ENCODE results near the gene STT3A. TPM values are rescaled to one million over a fixed set of nuclear protein-coding genes. Genes with fewer than 3 reads are reported as not detected.

STT3A gene
- total RNA-seq, 1 experiment from 2014 or later: 229 TPM

- Histone ChIP-seq H3K4me3 (ENCODE audit: low read depth in 2 of 2, low read length in 2 of 2) (peak overlapping the region; percentile 87 to 98), H3K36me3 (ENCODE audit: control insufficient read depth, insufficient read depth, low read length) (peaks cover 15% of the 10 kb centered on the region), H3K4me1 (ENCODE audit: control insufficient read depth, insufficient read depth, low read length) (peaks cover 12% of the 10 kb centered on the region), H3K9me3 (ENCODE audit: control insufficient read depth, insufficient read depth, low read depth, low read length) (no peaks in the 10 kb centered on the region), H3K27me3 (ENCODE audit: control insufficient read depth, insufficient read depth, low read length) (no peaks in the 10 kb centered on the region), H3K27ac (ENCODE audit: low read length) (peak overlapping the region; percentile 96)
- ATAC-seq: no peak
- in situ Hi-C loops (cut with HindIII; ENCODE audit: low pct_unique_long_range_greater_than_20kb, low sequenced_read_pairs) (no loop called here), intact Hi-C loops (cut with micrococcal nuclease; ENCODE audit: unreplicated experiment) (no loop called here)
- POLR2A ChIA-PET: interaction anchor here (1.1 kb wide), 1 partner anchor 22 kb away, joined by 4 read pairs; the partner anchor contains the start of gene STT3A
- no peak for DNase-seq (ENCODE audit: low read depth, low spot score)
- CTCF ChIA-PET: interaction anchor here (0.6 kb wide), 2 partner anchors 53 to 129 kb away, joined by 3 to 10 read pairs; no protein-coding TSS in a partner anchor
- TF ChIP-seq, protein P1, sequence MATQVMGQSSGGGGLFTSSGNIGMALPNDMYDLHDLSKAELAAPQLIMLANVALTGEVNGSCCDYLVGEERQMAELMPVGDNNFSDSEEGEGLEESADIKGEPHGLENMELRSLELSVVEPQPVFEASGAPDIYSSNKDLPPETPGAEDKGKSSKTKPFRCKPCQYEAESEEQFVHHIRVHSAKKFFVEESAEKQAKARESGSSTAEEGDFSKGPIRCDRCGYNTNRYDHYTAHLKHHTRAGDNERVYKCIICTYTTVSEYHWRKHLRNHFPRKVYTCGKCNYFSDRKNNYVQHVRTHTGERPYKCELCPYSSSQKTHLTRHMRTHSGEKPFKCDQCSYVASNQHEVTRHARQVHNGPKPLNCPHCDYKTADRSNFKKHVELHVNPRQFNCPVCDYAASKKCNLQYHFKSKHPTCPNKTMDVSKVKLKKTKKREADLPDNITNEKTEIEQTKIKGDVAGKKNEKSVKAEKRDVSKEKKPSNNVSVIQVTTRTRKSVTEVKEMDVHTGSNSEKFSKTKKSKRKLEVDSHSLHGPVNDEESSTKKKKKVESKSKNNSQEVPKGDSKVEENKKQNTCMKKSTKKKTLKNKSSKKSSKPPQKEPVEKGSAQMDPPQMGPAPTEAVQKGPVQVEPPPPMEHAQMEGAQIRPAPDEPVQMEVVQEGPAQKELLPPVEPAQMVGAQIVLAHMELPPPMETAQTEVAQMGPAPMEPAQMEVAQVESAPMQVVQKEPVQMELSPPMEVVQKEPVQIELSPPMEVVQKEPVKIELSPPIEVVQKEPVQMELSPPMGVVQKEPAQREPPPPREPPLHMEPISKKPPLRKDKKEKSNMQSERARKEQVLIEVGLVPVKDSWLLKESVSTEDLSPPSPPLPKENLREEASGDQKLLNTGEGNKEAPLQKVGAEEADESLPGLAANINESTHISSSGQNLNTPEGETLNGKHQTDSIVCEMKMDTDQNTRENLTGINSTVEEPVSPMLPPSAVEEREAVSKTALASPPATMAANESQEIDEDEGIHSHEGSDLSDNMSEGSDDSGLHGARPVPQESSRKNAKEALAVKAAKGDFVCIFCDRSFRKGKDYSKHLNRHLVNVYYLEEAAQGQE (IDR thresholded peaks at IDR 0.05; ENCODE audit: insufficient read depth in 1 of 2, low read depth in 2 of 2, low read length in 1 of 2): no peak
- TF ChIP-seq CTCF (IDR thresholded peaks at IDR 0.05): no peak
- TF ChIP-seq POLR2AphosphoS5 (IDR thresholded peaks at IDR 0.05; ENCODE audit: low read depth, low read length): no peak
- TF ChIP-seq SIN3A (IDR thresholded peaks at IDR 0.05; ENCODE audit: borderline replicate concordance, insufficient read depth, low read depth, low read length): no peak
- TF ChIP-seq TCF7L2 (IDR thresholded peaks at IDR 0.05; ENCODE audit: low read depth, low read length): no peak
- BruUV-seq (replicated peaks): no TSS peak
These were observed 22.6 kb upstream of the STT3A start for GRCh38 chr11:125569915-125570621.

DNA sequence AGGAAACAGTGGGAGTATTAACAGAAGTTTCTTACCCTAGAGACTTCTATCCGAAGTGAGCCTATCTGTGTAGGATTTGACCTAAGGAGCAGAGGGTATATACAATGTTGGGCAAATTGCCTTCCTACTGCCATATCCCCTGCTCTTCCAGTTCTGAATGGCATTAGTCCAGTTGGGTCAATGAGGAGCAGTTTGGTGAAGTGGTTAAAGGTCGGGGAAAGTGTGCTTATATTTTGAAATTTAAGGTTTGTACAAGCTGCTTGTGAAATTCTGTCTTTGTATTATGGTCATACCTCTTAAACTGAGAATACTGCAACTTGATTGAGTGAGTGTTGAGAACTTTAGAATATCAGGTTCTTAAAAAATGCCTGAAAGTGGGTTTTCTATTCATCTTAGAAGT lies 21.7 kb upstream of the STT3A start:
- peaks cover 12% of the 10 kb centered on the region for H3K4me1 ChIP-seq (ENCODE audit: control insufficient read depth, insufficient read depth, low read length)
- ChIA-PET POLR2A (no interaction called here), CTCF (interaction anchor here (0.6 kb wide), 1 partner anchor 20 kb away, joined by 3 read pairs; no protein-coding TSS in a partner anchor)
- ATAC-seq (no peak), DNase-seq (ENCODE audit: low read depth, low spot score) (no peak)
- no peaks in the 10 kb centered on the region for H3K9me3 ChIP-seq (ENCODE audit: control insufficient read depth, insufficient read depth, low read depth, low read length)
- in situ Hi-C loops (cut with HindIII; ENCODE audit: low pct_unique_long_range_greater_than_20kb, low sequenced_read_pairs): no loop called here
- peak overlapping the region; percentile 96; the same call in 1 of the 2 replicates for H3K27ac ChIP-seq (ENCODE audit: low read length)
- H3K36me3 ChIP-seq (ENCODE audit: control insufficient read depth, insufficient read depth, low read length): peaks cover 24% of the 10 kb centered on the region
- no peak overlapping the region; a peak in 1 of 4 replicates for H3K4me3 ChIP-seq (ENCODE audit: low read depth in 2 of 2, low read length in 2 of 2)
- H3K27me3 ChIP-seq (ENCODE audit: control insufficient read depth, insufficient read depth, low read length): no peaks in the 10 kb centered on the region
- TF ChIP-seq, protein P1 (IDR thresholded peaks at IDR 0.05; ENCODE audit: insufficient read depth in 1 of 2, low read depth in 2 of 2, low read length in 1 of 2): no peak
- no peak for TF ChIP-seq CTCF (IDR thresholded peaks at IDR 0.05)
- TF ChIP-seq TCF7L2 (IDR thresholded peaks at IDR 0.05; ENCODE audit: low read depth, low read length): no peak
- BruUV-seq (replicated peaks): no TSS peak
- intact Hi-C loops (cut with micrococcal nuclease; ENCODE audit: unreplicated experiment): no loop called here
